ENCODE results near the gene NRK.
"Not testable (repeated sequence)": the region's sequence is repeated elsewhere in the genome, so short reads cannot be mapped to it uniquely, and the experiment has no call there.

Gene NRK, protein sequence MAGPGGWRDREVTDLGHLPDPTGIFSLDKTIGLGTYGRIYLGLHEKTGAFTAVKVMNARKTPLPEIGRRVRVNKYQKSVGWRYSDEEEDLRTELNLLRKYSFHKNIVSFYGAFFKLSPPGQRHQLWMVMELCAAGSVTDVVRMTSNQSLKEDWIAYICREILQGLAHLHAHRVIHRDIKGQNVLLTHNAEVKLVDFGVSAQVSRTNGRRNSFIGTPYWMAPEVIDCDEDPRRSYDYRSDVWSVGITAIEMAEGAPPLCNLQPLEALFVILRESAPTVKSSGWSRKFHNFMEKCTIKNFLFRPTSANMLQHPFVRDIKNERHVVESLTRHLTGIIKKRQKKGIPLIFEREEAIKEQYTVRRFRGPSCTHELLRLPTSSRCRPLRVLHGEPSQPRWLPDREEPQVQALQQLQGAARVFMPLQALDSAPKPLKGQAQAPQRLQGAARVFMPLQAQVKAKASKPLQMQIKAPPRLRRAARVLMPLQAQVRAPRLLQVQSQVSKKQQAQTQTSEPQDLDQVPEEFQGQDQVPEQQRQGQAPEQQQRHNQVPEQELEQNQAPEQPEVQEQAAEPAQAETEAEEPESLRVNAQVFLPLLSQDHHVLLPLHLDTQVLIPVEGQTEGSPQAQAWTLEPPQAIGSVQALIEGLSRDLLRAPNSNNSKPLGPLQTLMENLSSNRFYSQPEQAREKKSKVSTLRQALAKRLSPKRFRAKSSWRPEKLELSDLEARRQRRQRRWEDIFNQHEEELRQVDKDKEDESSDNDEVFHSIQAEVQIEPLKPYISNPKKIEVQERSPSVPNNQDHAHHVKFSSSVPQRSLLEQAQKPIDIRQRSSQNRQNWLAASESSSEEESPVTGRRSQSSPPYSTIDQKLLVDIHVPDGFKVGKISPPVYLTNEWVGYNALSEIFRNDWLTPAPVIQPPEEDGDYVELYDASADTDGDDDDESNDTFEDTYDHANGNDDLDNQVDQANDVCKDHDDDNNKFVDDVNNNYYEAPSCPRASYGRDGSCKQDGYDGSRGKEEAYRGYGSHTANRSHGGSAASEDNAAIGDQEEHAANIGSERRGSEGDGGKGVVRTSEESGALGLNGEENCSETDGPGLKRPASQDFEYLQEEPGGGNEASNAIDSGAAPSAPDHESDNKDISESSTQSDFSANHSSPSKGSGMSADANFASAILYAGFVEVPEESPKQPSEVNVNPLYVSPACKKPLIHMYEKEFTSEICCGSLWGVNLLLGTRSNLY (N-terminal part only)

DNA sequence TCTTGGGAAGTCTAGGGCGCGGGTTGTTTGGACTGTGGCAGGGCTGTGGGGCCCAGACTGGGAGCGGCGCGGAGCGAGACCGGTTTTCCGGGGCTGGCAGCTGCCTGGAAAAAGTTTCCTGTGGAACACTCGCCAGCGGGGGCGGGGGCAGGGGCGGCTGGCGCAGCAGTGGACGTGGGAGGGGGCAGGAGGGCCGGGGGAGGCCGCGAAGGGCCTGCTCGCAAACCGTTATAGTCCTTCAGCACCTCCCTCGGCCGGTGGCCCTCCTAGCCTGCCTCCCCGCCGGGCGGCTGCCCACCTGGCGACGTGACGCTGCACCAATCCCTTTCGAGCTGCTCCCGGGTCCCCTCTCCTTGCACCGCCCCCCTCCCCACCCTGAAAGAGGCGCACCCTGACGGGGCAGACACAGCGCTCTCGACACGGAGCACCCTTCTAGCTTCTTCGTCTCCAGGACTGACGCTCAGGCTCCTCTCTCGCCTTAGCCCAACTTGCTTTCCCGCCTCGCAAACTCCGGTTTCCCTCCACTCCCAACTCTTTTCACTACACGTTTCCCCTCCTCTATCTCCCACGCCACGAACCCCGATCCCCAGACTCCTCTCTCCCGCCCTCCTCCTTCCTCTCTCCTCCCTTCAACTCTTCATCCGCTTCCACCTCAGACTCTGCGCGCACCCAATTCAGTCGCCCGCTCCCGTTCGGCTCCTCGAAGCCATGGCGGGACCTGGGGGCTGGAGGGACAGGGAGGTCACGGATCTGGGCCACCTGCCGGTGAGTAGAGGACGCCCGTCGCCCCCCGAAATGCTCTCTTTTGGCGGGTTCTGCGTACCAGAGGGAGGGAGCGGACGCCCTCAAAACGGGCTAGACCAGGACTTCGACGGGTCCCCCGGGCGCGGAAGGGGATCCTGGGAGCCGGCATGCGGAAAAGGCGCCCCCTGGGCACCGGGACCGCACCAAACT lies at the start of gene NRK:
TSS of gene NRK (plus strand) at position 402 of the 954 bp plus-strand sequence. CDS start at position 709, 307 bp downstream.
- no peak for FAIRE-seq

DNA sequence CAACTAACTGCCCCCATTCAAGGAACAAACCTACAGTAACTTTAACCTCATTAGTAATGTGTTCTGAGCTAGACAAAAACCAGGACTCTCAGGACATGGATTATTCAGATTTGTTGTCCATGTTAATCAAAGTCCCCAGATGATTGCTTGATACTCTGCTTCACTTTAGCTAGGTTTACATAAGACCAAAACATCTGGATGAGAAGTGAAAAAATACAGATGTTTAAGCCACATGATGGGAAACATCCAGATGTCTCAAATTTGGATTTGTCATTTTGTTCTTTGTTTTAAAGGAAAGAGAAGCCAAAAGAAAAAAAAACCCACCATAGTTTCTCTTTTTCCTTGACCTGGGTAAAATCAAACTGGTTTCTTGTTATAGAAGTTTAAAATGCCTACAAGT lies 48.5 kb upstream of the NRK start:
- FAIRE-seq: no peak

DNA sequence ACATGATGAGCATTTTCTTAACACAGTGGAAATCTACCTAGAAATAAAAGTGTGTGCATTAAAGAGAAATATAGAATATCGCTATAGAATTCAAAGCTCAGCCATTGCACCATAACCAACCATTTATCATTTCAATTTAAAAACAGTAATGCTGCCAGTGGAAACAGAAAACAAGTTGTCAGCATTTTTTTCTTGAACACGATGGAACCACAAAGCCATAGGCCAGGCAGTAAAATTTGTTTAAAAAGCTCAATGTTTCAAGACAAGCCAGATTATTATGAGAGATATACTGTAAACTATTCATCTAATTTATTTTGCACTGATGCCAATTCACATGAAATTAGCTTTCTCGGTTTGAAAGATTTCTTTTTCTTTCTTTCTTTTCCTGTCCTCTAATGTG lies 46.7 kb upstream of the NRK start:
- FAIRE-seq: no peak

DNA sequence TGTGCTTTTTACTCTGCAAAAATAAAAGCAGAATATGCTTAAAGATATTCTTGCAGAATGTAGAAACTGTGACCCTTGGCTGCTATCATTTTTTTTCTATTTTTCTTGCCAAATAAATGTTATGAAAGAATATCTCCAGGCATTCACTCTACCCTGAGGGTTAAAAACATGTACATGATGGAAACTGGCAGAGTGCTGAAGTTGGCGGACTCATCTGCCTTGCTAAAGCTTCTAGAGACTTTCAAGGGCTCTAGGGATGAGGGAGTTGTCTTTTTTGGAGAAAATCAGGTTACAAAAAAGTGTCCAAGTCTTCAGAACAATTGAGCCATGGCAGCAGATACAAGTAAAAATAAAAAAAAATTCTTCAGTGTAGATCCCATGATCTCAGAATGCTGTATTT lies 40.5 kb upstream of the NRK start:
- no peak for FAIRE-seq

DNA sequence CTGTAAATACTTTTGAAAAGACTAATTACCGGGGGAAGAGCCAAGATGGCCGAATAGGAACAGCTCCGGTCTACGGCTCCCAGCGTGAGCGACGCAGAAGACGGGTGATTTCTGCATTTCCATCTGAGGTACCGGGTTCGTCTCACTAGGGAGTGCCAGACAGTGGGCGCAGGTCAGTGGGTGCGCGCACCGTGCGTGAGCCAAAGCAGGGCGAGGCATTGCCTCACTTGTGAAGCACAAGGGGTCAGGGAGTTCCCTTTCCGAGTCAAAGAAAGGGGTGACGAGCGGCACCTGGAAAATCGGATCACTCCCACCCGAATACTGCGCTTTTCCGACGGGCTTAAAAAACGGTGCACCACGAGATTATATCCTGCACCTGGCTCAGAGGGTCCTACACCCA lies 25.5 kb upstream of the NRK start:
- not testable (repeated sequence) for FAIRE-seq

DNA sequence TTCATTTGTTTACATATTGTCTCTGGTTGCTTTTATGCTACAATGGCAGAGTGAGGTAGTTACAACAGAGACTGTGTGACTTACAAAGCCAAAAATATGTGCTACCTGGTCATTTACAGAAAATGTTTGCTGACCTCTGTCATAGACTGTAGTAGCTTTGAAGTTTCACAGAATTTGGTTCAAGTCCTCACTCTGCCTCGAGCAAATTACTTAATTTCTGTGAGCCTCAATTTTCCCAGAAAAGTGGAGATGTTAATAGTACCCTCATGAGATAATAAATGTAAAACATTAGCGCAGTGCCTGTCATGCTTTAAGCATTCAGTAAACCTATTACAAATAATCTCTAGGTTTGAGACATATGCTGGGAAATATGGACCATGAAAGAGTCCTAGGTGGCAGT lies 18.4 kb upstream of the NRK start:
- FAIRE-seq: no peak

DNA sequence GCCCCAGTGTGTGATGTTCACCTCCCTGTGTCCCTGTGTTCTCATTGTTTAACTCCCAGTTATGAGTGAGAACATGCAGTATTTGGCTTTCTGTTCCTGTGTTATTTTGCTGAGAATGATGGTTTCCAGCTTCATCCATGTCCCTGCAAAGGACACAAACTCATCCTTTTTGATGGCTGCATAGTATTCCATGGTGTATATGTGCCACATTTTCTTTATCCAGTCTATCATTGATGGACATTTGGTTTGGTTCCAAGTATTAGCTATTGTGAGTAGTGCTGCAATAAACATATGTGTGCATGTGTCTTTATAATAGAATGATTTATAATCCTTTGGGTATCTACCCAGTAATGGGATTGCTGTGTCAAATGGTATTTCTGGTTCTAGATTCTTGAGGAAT lies 16.7 kb upstream of the NRK start:
- not testable (repeated sequence) for FAIRE-seq

DNA sequence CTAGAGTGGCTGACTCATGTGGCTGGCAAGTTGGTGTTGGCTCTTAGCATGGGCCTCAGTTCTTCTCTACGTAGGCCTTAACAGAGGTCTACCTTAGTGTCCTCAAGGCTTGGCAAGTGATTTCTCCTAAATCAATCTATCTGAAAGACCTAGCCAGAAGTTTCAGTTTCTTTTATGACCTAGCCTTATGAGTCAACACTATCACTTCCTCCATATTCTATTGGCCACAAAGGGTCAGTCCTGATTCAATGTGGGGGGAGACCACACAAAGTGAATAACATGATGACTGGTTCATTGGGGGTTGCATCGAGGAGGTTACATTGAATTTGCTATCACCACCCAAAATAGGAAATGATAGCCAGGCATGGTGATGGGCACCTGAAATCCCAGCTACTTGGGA lies 5.8 kb upstream of the NRK start:
- no peak for FAIRE-seq

DNA sequence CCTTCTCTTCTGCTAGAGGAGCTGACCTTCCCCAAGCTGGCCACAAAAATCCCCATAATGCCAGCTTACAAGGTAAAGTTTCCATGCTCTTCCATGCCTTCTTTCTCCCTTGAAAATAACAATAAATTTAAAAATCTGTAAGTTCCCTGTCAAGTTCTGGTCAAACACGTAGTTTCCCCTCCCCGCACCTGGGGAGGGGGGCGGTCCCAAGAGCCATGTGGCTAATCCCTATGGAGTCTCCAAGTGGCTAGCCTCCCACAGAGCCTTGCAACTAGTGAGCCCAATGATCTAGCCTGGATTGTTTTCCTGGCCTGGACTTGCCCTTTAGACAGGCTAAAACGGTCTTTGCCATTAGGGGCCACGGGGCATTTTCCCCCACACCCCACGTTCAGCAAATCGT lies 2.1 kb upstream of the NRK start:
- FAIRE-seq: no peak

DNA sequence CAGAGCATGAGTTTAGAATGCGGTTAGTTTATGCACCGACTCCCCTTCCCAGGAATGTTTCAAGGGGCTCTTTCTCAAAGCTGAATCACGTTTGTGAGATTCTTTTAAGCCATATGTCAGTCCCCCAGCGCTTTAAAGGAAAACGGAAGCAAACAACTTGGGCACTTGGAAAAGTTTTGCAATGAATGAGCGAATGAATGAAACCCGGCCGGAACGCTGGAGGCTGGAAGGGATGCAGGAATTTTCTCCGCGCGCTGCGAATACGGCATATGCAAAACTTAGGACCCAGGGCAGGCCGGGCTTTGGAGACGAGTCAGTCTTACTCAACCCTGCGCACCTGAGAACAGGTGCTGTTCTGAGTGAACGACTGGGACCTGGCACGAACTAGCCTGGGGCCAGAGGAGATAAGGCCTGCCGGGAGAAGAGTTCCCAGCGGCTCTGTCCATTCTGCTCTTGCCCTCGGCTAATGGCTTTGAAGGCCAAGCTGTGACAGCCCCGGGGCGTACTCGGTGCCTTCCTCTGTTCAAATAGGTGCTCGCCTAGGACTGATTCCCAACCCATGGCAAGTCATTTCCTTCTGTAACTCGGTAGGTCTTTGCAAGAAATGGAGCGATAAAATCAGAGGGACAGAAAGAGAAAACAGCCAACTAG lies 743 bp upstream of the NRK start:
- no peak for FAIRE-seq

DNA sequence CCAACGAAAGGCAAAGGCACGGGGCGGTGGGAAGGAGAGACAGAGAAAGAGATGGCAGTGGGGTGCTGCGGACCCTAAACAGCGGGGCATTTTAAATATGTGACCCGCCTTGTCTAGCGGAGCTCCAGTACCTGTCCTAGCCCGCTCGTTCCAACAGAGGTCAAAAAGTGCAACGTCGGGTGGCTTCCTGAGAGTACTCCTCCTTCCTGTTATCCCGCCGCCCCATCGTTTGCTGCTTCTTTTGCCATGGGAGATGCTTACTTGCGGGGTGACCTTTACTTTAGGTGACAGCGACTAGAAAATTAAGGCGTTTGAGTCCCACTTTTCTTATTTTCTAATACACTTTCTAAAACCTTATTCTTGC lies 735 bp downstream of the NRK start:
- no peak for FAIRE-seq

DNA sequence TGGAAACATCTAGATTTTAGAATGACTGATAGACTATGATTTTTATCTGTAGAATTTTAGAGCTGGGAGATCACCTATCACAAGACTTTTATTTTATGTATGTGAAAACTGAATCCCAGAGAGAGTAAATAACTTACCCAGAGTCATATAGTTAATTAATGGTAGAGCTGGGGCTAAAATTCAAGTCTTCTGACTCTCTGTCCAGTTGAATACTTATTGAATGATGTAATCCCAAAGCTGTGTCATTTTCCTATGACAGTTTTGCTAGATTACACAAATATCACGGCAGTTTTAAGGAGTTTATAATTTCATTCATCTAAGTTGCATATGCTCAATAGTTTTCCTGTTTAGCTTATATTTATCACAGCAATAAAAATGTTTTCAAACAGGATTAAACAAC lies 6.7 kb downstream of the NRK start:
- no peak for FAIRE-seq

DNA sequence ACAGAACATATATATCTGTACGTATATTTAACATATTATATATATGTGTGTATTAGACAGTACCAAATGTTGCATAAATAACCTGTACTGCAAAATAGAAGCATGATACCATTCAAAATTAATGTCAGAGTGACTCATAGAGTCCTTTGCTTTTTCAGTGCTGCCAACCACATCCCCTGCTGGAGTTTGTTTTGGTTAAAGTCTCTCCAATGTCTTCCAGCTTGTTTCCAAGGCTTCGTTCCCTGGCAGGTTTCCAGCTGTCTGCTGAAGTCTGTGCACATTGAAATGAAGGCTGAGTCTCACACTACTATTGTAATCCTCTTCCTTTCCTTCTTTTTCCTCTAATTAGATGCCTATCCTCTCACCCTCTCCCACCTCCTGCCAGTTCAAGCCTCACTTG lies 14.9 kb downstream of the NRK start:
- no peak for FAIRE-seq

DNA sequence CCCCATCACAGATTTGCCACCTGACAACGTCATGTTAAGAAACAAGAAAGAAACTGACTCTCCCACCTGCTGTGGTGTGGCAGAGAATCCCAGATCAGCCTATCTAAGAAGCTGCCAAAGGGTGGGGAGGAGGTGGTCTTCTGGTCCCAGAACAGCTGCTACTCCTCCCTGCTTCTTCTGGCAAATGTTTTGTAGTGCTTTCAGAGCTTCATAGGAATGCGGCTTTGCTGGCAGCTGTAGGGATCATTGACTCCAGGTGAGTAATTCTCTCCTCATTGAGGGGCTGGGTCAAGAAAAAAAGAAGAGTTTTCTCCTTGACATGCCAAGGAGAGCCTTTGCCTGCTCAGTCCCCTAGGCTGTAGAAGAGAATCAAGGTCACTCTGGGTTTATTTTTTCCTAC lies 23.3 kb downstream of the NRK start:
- FAIRE-seq: no peak

DNA sequence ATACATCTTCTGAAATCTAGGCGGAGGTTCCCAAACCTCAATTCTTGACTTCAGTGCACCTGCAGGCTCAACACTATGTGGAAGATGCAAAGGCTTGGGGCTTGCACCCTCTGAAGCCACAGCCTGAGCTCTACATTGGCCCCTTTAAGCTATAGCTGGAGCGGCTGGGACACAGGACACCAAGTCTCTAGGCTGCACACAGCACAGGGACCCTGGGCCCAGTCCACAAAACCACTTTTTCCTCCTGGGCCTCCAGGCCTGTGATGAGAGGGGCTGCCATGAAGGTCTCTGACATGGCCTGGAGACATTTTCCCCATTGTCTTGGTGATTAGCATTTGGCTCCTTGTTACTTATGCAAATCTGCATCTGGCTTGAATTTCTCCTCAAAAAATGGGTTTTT lies 27.8 kb downstream of the NRK start:
- not testable (repeated sequence) for FAIRE-seq

DNA sequence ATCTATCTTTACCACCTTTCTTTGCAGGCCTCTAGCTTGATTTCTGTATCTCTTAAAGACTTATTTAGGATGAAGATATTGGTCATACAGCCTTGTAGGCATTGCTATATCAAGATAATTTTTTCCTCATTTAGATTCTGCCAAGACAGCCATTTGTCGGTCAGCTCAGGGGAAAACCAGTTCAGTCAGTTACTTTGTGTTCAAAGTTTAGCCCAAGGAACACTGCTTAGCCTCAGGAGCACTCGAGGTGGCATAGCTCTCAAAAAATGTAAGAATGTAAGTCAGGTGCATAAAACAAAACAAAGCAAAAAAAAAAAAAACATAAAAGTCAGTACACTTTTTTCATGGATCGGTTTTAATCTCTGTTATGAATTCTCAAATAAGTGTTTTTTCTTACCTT lies 43.4 kb downstream of the NRK start:
- no peak for FAIRE-seq

DNA sequence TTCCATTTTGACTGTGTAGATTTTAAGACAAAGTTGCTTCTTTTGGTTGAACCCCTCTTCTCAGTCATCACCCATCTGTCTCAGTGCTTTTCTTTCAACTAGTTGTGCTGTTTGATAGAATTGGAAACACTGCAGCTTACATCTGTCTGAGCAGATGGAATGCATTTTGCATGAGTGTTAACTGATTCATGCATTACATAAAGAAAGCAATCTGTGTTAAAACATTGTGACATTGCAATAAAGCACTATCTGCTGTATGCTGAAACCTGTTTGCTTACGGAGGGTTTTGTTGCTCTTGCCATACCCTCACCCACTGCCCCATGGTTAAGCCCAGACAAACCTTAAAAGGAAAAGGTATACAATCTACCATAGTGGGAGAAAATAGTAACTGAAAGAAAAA lies 47.4 kb downstream of the NRK start:
- FAIRE-seq: no peak

DNA sequence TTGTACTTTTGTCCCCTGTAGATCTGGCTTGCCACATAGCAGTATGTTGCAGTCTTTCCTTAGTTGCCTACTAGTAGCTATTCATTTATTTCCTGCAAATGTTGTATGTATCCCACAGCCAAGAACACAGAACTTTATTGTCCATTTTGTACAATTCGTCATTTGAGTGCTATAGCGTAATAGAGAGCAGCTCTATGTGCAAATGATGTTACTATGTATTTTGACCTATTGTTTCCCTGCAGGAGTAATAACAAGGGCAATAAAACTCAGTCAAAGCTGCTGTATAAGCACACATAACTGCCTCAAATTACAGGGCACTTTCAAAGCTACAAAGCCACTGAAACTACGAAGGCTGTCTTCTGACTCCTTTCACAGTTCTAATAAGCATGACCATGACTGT lies 48.1 kb downstream of the NRK start:
- FAIRE-seq: no peak

DNA sequence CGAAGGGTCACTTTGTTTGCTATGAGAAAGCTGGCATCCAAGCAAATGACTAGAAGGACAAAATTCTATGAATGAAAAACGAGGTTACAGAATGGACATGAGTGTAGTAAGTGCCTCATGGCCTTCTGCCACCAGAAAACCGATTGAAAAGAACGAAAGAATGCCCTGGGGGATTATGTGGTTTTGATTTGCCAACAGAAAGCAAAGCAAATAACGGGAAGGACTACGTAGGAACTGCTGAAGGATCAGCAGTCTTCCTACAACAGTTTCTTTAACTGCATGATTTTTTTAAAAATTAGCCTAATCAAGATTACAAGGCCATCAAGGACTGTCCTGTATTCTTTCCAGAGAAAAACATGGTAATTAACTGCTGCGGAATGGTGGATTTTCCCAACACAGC lies 50.6 kb downstream of the NRK start:
- no peak for FAIRE-seq

DNA sequence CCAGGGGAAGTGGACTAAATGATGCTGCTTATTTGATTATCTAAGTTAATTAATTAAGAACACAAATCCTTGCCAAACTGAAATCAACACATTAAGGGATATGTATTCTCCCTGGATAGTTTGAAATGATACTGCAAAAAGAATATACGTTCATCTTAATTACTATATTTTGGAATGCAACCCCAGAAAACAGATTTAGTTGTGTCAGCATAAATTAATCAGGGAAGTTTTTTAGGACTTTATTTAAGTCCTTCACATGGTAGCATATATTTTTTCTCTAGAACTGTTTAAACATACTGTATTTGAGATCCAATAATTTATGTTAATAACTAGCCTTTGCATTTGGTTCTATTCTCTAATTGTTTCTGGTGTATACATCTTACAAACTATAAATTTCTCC lies 52.5 kb downstream of the NRK start:
- no peak for FAIRE-seq

DNA sequence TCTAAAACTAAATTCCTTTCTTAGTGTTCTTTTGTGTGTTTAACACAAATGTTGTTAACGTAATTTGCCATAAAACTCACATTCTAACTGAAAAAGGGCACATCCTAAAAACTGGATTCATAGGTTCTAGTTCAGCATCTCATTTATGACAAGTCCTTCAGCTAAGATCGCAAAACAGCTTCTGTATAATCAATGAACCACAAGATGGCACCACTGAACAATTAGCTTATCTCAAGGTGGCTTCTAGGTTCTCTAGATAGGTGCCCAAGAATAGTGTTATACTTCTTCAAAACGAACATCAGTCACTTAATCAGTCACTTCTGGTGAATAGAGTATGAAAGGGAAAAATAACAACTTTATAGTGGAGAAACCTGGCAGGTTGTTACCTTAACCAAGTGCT lies 54.3 kb downstream of the NRK start:
- FAIRE-seq: no peak

DNA sequence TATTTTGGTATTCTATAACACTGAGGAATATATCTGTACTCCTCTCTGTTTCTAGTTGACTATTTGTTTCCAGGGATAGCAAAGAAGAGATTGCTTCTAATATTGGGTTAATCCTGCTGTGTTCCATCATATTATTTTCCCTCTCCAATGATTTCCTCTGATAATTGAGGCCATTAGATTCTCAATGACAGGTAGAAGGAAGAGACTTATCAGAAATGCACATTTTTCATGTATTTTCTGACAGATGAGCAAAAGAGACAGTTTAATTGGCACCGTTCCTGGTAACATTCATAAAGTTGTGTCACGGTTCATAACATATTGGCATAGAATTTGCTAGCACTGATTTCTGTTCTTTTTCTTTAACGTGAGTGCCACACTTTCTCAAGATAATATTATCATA lies 58.2 kb downstream of the NRK start:
- no peak for FAIRE-seq
